Activated T-helper 1 cell treated with anti-CD3 and anti-CD28 coated beads, Interleukin-12 subunit alpha, Interleukin-12 subunit beta, Interleukin-2, Interleukin-4 antibody, amounts not matched to agents 30 ng/mL and 10 ng/mL and 1 ng/mL, durations not matched to agents 14 hours and 24 hours and 36 hours (primary cell): ENCODE data around the gene EEF1A2. TPM values are rescaled to one million over a fixed set of nuclear protein-coding genes. Genes with fewer than 3 reads are reported as not detected.

ENCODE experiments used
- DNase-seq: peaks from one replicate; pipeline ENCODE4 v3.0.0; 2021; ENCODE audit warnings: low spot score
- H3K27ac Mint-ChIP-seq: one replicate; pipeline ENCODE4 v1.8.0; 2021; ENCODE audit warnings: mild to moderate bottlenecking, mixed read lengths
- H3K27me3 Mint-ChIP-seq: one replicate; pipeline ENCODE4 v1.8.0; 2022; ENCODE audit warnings: mild to moderate bottlenecking, moderate library complexity, mixed read lengths; ENCODE audit not compliant: insufficient read depth
- H3K36me3 Mint-ChIP-seq: one replicate; pipeline ENCODE4 v1.8.0; 2021; ENCODE audit warnings: low read depth, mixed read lengths
- H3K4me1 Mint-ChIP-seq: one replicate; pipeline ENCODE4 v1.8.0; 2021; ENCODE audit warnings: low read depth, mixed read lengths
- H3K4me3 Mint-ChIP-seq: one replicate; pipeline ENCODE4 v1.8.0; 2021; ENCODE audit warnings: mild to moderate bottlenecking, moderate library complexity, mixed read lengths
- H3K9me3 Mint-ChIP-seq: one replicate; pipeline ENCODE4 v1.8.0; 2021; ENCODE audit warnings: mixed read lengths
- intact Hi-C: fragments of 100-400 bp; cut with micrococcal nuclease; formaldehyde crosslinking; loops from one replicate; pipeline ENCODE4 v1.15.1; 2024
- total RNA-seq: library from RNA; stranded (reverse); gene quantifications from 2 replicates; pipeline ENCODE4 v1.2.3, GENCODE V29; 2022

EEF1A2 gene
- total RNA-seq, 1 donor from 2014 or later, result 0.80 TPM

DNA sequence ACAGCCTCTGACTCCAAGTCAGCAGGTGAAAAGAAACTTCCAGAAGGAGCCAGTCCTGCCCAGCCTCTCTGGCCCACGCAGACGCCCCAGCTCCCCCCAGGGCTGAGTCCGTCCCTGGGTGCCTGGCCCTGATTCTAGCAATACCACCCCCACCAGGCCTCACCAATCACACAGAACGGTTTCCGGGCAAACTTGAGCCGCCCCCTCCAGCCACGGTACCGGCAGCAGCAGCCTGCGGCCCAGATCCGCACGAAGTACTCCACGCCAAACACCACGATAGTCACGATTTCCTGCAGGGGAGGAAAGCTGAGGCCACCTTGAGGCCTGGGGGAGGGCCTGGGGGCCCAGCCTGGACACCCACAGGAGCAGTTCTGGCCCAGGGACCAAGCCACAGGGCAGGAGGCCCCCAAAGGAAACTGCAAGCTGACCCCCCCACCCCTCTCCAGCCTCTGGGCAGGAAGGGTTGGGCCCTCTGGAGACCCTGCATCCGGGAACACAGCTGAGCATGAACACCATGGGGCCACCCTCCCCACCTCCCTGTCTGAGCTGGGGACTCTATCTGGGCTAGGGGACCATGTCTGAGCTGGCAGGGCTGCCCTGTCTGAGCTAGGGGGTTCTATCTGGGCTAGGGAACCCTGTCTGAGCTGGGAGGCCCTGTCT, 53.7 kb downstream of the EEF1A2 start:
- intact Hi-C loops, result no loop called here
- Mint-ChIP-seq H3K27ac (no peak overlapping the region), H3K27me3 (peaks cover 7% of the 10 kb centered on the region), H3K4me1 (peaks cover 16% of the 10 kb centered on the region), H3K9me3 (peaks cover 7% of the 10 kb centered on the region), H3K4me3 (no peak overlapping the region), H3K36me3 (peaks cover 2% of the 10 kb centered on the region)
- DNase-seq, result no peak

DNA sequence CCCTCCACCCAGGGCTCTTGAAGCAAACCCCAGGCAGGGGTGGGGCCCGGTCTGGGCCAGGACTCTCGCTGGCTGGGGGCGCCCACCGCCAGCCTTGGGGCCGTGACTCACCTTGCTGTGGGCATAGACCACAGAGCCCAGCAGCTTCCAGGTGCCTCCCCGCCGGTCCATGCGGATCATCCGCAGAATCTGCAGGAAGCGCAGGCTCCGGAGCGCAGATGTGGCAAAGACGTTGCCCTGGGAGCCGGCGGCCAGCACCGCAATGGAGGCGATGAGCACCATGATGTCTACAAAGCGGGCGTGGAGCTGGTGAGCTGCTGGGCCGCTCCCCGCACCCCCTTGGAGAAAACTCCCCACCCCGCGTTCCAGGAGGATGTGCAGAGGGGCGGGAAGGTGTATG, 54.3 kb downstream of the EEF1A2 start:
- no peak for DNase-seq
- H3K4me3 Mint-ChIP-seq, result no peak overlapping the region
- intact Hi-C loops, result no loop called here

GRCh38 chr20:63443606-63444395, 55.1 kb downstream of the EEF1A2 start:
- no peak overlapping the region for H3K27ac Mint-ChIP-seq
- no peak overlapping the region for H3K4me3 Mint-ChIP-seq
- H3K36me3 Mint-ChIP-seq, result peaks cover 2% of the 10 kb centered on the region
- intact Hi-C loops, result loop anchor here (2.0 kb wide), 1 partner anchor 171 kb away; the partner anchor contains the start of gene ARFGAP1
- H3K27me3 Mint-ChIP-seq, result peaks cover 7% of the 10 kb centered on the region
- H3K4me1 Mint-ChIP-seq, result peaks cover 16% of the 10 kb centered on the region
- peaks cover 7% of the 10 kb centered on the region for H3K9me3 Mint-ChIP-seq
- no peak for DNase-seq

More for the DNA sequence above, 54.3 kb downstream of the EEF1A2 start:
- Mint-ChIP-seq H3K4me1 (peaks cover 16% of the 10 kb centered on the region), H3K27me3 (peaks cover 7% of the 10 kb centered on the region), H3K27ac (no peak overlapping the region), H3K36me3 (peaks cover 2% of the 10 kb centered on the region), H3K9me3 (peaks cover 7% of the 10 kb centered on the region)

DNA sequence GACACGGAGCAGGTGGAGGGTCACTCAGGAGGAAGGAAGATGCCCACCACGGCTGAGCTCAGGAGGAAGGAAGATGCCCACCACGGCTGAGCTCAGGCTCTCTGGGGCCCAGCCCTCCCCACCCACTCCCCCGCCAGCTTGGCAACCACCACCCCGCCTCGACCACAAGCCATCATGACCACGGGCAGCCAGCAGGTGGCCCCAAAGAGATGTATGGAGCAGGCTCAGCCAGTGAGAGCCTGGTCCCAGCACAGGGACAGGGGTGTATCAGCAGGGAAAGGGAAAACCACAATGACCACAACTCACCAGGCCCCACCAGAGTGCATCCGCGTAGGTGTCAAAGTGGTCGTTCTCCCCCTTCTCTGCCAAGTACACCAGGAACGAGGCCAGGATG, 56.8 kb downstream of the EEF1A2 start:
- H3K9me3 Mint-ChIP-seq, result peaks cover 7% of the 10 kb centered on the region
- H3K27ac Mint-ChIP-seq, result no peak overlapping the region
- DNase-seq, result peak; percentile 35
- H3K4me1 Mint-ChIP-seq, result peaks cover 16% of the 10 kb centered on the region
- H3K36me3 Mint-ChIP-seq, result peaks cover 2% of the 10 kb centered on the region
- no peak overlapping the region for H3K4me3 Mint-ChIP-seq
- peaks cover 6% of the 10 kb centered on the region for H3K27me3 Mint-ChIP-seq
- intact Hi-C loops, result loop anchor here (2.0 kb wide), 1 partner anchor 169 kb away; the partner anchor contains the start of gene ARFGAP1

DNA sequence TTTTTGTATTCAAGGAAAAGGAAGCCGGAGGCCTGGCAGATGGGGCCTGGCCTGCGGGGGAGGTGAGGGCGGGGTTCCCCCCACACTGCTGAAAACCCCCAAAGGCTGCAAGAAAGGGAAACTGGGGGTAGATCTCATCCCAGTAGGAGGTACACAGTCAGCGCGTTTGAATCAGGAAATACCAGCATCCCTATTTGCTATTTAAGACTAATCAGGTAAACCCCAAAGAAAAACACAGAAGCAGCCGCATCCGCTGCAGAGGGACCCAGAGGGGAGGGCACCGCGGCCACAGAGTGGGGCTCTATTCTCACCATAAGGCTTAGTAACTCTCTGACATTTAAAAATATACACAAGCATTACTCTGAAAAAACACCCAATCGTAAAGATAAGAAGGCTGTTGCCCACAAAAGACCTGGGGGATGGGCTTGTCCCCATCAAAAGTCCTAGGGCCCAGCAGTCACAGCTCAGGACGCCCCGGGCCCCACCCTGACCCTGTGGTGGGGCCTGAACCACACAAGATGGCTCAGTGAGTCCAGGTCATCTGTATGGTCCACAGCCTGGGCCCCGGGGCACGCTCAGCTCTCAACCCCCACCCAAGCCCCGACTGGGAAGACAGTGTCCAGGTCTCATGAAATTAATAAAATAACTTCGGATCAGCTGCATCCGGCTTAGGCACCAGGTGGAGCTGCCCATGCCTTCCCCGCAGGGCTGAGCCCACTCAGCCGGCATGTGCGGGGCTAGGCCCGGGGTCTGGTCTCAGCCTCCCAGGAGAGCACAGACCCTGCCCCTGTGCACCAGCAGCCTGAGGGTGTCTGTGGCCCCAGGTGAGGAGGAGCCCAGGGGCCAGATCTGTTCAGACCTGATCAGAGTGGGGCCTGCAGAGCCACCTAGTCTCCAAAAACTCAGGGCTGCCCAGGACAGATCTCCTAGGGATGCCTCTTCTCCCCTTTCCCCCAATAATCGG, 57.5 kb downstream of the EEF1A2 start:
- Mint-ChIP-seq H3K4me1 (peaks cover 16% of the 10 kb centered on the region), H3K36me3 (peaks cover 2% of the 10 kb centered on the region), H3K4me3 (peak overlapping the region; percentile 66), H3K9me3 (peaks cover 7% of the 10 kb centered on the region), H3K27ac (no peak overlapping the region), H3K27me3 (peaks cover 4% of the 10 kb centered on the region)
- intact Hi-C loops, result loop anchor here (2.0 kb wide), 1 partner anchor 169 kb away; the partner anchor contains the start of gene ARFGAP1
- peak; percentile 17 for DNase-seq

- DNase-seq, result no peak
- peaks cover 4% of the 10 kb centered on the region for H3K27me3 Mint-ChIP-seq
- H3K36me3 Mint-ChIP-seq, result peaks cover 2% of the 10 kb centered on the region
- H3K4me3 Mint-ChIP-seq, result no peak overlapping the region
- peaks cover 16% of the 10 kb centered on the region for H3K4me1 Mint-ChIP-seq
- no peak overlapping the region for H3K27ac Mint-ChIP-seq
- intact Hi-C loops, result no loop called here
- peaks cover 7% of the 10 kb centered on the region for H3K9me3 Mint-ChIP-seq
Measured at GRCh38 chr20:63440366-63440955, 58.4 kb downstream of the EEF1A2 start.

- intact Hi-C loops, result no loop called here
- no peak for DNase-seq
- Mint-ChIP-seq H3K9me3 (peaks cover 7% of the 10 kb centered on the region), H3K4me1 (peaks cover 18% of the 10 kb centered on the region), H3K4me3 (no peak overlapping the region), H3K27me3 (peaks cover 4% of the 10 kb centered on the region), H3K36me3 (peaks cover 2% of the 10 kb centered on the region), H3K27ac (no peak overlapping the region)
Measured at GRCh38 chr20:63439866-63440265, 59.0 kb downstream of the EEF1A2 start.

DNA sequence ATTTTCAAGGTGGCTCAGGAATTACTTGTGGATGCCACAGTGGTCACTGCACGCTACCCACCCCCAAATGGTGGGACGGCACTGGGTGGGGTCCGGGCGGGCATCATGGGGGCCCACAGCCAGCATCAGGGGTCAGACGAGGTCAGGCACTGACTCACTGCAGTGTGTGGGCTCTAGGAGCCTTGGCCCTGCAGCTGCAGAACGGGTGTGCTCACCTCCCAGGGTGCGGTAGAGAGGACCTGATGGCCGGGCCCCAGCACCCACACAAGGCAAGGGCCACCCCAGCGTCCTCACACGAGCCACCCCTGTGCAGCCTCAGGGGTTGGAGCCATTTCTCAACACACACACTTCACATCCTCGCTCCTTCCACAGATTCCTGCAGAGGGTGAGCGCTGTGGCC, 60.8 kb downstream of the EEF1A2 start:
- intact Hi-C loops, result no loop called here
- peaks cover 4% of the 10 kb centered on the region for H3K9me3 Mint-ChIP-seq
- peaks cover 4% of the 10 kb centered on the region for H3K27me3 Mint-ChIP-seq
- no peak overlapping the region for H3K4me3 Mint-ChIP-seq
- H3K36me3 Mint-ChIP-seq, result peaks cover 2% of the 10 kb centered on the region
- peaks cover 25% of the 10 kb centered on the region for H3K4me1 Mint-ChIP-seq
- H3K27ac Mint-ChIP-seq, result no peak overlapping the region
- DNase-seq, result no peak

Other genes with a start within 250 kb of the EEF1A2 start
- gene NKAIN4, start 244.6 kb downstream of the EEF1A2 start, total RNA-seq, result not detected in 2 replicates
- gene ARFGAP1, start 226.3 kb downstream of the EEF1A2 start, total RNA-seq, result 102 and 107 TPM in 2 replicates
- gene COL20A1, start 205.9 kb downstream of the EEF1A2 start, total RNA-seq, result not detected in 2 replicates
- not detected in 2 replicates for gene CHRNA4, start 137.7 kb downstream of the EEF1A2 start, total RNA-seq
- not detected in 2 replicates for gene KCNQ2, start 26.4 kb downstream of the EEF1A2 start, total RNA-seq
- gene PPDPF, start 21.7 kb upstream of the EEF1A2 start, total RNA-seq, result 117 and 122 TPM in 2 replicates
- gene PTK6, start 38.3 kb upstream of the EEF1A2 start, total RNA-seq, result 0.16 and 0.29 TPM in 2 replicates
- gene SRMS, start 48.7 kb upstream of the EEF1A2 start, total RNA-seq, result not detected in 2 replicates
- gene FNDC11, start 55.1 kb upstream of the EEF1A2 start, total RNA-seq, result 0.15 and 0.26 TPM in 2 replicates
- gene HELZ2, start 75.2 kb upstream of the EEF1A2 start, total RNA-seq, result 17.9 and 18.9 TPM in 2 replicates
- 13.4 and 13.7 TPM in 2 replicates for gene GMEB2, start 128.0 kb upstream of the EEF1A2 start, total RNA-seq
- 5.3 and 5.5 TPM in 2 replicates for gene STMN3, start 154.3 kb upstream of the EEF1A2 start, total RNA-seq
- gene RTEL1, start 159.2 kb upstream of the EEF1A2 start, total RNA-seq, result 54.4 and 55.5 TPM in 2 replicates
- gene TNFRSF6B, start 197.6 kb upstream of the EEF1A2 start, total RNA-seq, result not detected in 2 replicates
- 71.8 and 73.5 TPM in 2 replicates for gene ARFRP1, start 208.9 kb upstream of the EEF1A2 start, total RNA-seq
- gene ZGPAT, start 209.0 kb upstream of the EEF1A2 start, total RNA-seq, result 34.5 and 36.7 TPM in 2 replicates
- 12.1 TPM in 2 replicates for gene LIME1, start 237.6 kb upstream of the EEF1A2 start, total RNA-seq
- 34.7 and 38.3 TPM in 2 replicates for gene SLC2A4RG, start 240.7 kb upstream of the EEF1A2 start, total RNA-seq